Adrenal gland (tissue), 12 donors: ENCODE measurements around the gene DUSP10. TPM values are rescaled to one million over a fixed set of nuclear protein-coding genes. Genes with fewer than 3 reads are reported as not detected.

Experiments
- DNase-seq, 7 donors: peaks; one replicate each; pipeline ENCODE4 v3.0.0-alpha.2; 2019 to 2020
- H3K27ac ChIP-seq, 5 donors: fragments of 200-600 bp; sonication (generic) in 4 of 5; 1 replicate in 3 of 5; 2 replicates in 2 of 5; pipeline versions ENCODE4 v1.5.1 to v1.8.0; 2016 to 2020; ENCODE audit warnings: mild to moderate bottlenecking in 1 of 5
- H3K27me3 ChIP-seq: fragments of 200-600 bp; 2 replicates; pipeline ENCODE4 v1.8.0; 2021
- H3K36me3 ChIP-seq, 2 donors: fragments of 200-600 bp; replicated peaks in 1 of 2; 1 replicate in 1 of 2; 2 replicates in 1 of 2; pipeline versions ENCODE4 v1.5.1 to v1.8.0; 2018 to 2022
- H3K4me1 ChIP-seq, 2 donors: fragments of 200-600 bp; replicated peaks in 1 of 2; 1 replicate in 1 of 2; 2 replicates in 1 of 2; pipeline versions ENCODE4 v1.5.1 to v1.8.0; 2018 to 2021
- H3K4me3 ChIP-seq, 4 donors: fragments of 200-600 bp; sonication (generic) in 3 of 4; one replicate each; pipeline ENCODE4 v1.5.1; 2016 to 2018
- H3K9me3 ChIP-seq, 3 donors: fragments of 200-600 bp; sonication (generic) in 1 of 3; replicated peaks in 1 of 3; 1 replicate in 2 of 3; 2 replicates in 1 of 3; pipeline versions ENCODE4 v1.5.1 to v1.8.0; 2016 to 2021
- POLR2A ChIP-seq, 2 donors: fragments of 450-650 bp; IDR thresholded peaks; one replicate each; pipeline ENCODE4 v1.6.1; 2017; ENCODE audit warnings: antibody characterized with exemption in 2 of 2, mild to moderate bottlenecking in 2 of 2, moderate library complexity in 1 of 2
- WGBS, 4 donors: extraction: QIAGEN DNeasy Blood & Tissue Kit in 2 of 4; methylation state at CpG; one replicate each; pipeline versions ENCODE4 v1.1.5 to v1.1.7; 2013 to 2017; 5-methylcytosine and 5-hydroxymethylcytosine counted together
- intact Hi-C, 2 donors: fragments of 100-400 bp; cut with DNase I; formaldehyde crosslinking; loops; one replicate each; pipeline versions ENCODE4 v1.14.1 to v1.15.0; 2022 to 2023
- polyA plus RNA-seq, 3 donors: library from polyadenylated mRNA; stranded (reverse); fragments of 200-250 nt in 2 of 3; fragments of 350-450 nt in 1 of 3; fragmentation: Illumina TruSeq in 1 of 3; extraction: RNeasy Lipid Tissue Mini Kit (QIAGEN cat#74804) in 1 of 3; gene quantifications; one replicate each; pipeline ENCODE4 v1.2.3, GENCODE V29; 2013 to 2014
- total RNA-seq, 9 donors: library from RNA; depleted of rRNA in 4 of 9; stranded (reverse); fragments of >200 nt in 4 of 9; fragments of 120-200 nt in 1 of 9; fragmentation: NEBNext Ultra II Directional in 1 of 9; extraction: Animal tissue kit (Norgen Biotek cat#: 25700) in 1 of 9; gene quantifications; one replicate each; pipeline versions ENCODE4 v1.1.0 to v1.2.4, GENCODE V29; 2013 to 2023
- TF ChIP-seq, protein P1 (sequence below), 6 experiments: fragments of 450-650 bp in 4 of 6; fragments of 200-600 bp in 2 of 6; sonication (generic) in 1 of 6; IDR thresholded peaks; 1 replicate in 5 of 6; 2 replicates in 1 of 6; pipeline versions ENCODE4 v1.5.1 to v1.8.0; 2016 to 2021; ENCODE audit warnings: antibody characterized with exemption in 6 of 6, mild to moderate bottlenecking in 2 of 6, moderate library complexity in 1 of 6
- donor health status: healthy with polysubstance abuse.
- donor health status: Bipolar disorder and iron deficiency.
- donor health status: DM: yes; HTN: yes; CAD: no.
- donor health status: DM: no; HTN: no; CAD: no.
- donor health status: DM: no; HTN: no; CAD: no.
- donor health status: DM: yes; HTN: yes; CAD: no.

Gene DUSP10
- total and polyA plus RNA-seq, 12 donors: 2.6 to 22.1 (median 6.5) TPM

DNA sequence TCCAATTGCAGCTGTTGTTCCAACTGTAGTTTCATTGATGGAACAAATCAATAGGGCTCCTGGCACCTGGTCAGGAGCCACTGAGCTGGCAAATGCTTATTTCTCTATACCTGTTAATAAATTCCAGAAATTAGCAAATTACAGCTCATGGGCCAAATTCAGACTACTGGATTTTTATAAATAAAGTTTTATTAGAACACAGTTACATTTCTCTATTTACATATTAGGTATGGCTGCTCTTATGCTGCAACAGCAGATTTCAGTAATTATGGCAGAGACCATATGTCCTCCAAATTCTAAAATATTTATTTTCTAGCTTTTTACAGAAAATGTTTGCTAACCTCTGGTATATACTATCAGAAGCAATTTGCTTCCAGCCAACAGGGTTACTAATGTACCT is 47.8 kb downstream of the DUSP10 start:
- TF ChIP-seq, protein P1, sequence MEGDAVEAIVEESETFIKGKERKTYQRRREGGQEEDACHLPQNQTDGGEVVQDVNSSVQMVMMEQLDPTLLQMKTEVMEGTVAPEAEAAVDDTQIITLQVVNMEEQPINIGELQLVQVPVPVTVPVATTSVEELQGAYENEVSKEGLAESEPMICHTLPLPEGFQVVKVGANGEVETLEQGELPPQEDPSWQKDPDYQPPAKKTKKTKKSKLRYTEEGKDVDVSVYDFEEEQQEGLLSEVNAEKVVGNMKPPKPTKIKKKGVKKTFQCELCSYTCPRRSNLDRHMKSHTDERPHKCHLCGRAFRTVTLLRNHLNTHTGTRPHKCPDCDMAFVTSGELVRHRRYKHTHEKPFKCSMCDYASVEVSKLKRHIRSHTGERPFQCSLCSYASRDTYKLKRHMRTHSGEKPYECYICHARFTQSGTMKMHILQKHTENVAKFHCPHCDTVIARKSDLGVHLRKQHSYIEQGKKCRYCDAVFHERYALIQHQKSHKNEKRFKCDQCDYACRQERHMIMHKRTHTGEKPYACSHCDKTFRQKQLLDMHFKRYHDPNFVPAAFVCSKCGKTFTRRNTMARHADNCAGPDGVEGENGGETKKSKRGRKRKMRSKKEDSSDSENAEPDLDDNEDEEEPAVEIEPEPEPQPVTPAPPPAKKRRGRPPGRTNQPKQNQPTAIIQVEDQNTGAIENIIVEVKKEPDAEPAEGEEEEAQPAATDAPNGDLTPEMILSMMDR (IDR thresholded peaks at IDR 0.05): no peak
- no peak for TF ChIP-seq POLR2A (IDR thresholded peaks at IDR 0.05)
- Histone ChIP-seq H3K36me3 (no peaks in the 10 kb centered on the region), H3K4me3 (no peak overlapping the region), H3K4me1 (peaks cover 0 to 4% of the 10 kb centered on the region in 2 donors), H3K27ac (no peak overlapping the region), H3K9me3 (no peaks in the 10 kb centered on the region), H3K27me3 (no peaks in the 10 kb centered on the region)
- intact Hi-C loops: no loop called here
- DNase-seq: no peak

DNA sequence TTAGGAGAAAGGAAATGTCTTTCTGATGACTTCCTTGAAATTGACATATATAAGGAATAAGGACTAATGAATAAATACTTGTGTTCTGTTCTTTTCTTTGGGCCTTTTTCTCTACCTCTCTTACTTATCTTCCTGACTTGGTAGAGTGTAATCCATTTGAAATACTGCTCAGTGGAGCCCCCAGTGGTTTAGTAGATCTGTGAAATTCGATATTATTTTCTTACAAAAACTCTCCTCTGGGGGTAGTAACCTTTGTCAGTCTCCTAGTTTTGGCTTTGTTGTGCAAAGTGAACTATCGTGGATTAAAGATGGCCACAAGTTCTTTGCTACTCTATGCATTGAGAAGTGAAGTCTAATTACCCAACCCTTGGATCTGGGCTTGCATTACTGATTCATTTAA is 48.8 kb downstream of the DUSP10 start:
- WGBS, 4 donors: 80 to 84% (median 82%) methylated on average over 2 of the region's 2 CpGs
- no peaks in the 10 kb centered on the region for H3K9me3 ChIP-seq
- H3K36me3 ChIP-seq: no peaks in the 10 kb centered on the region
- H3K27me3 ChIP-seq: no peaks in the 10 kb centered on the region
- H3K27ac ChIP-seq: no peak overlapping the region
- H3K4me3 ChIP-seq: no peak overlapping the region
- no peak for TF ChIP-seq POLR2A (IDR thresholded peaks at IDR 0.05)
- TF ChIP-seq, protein P1 (IDR thresholded peaks at IDR 0.05): no peak
- intact Hi-C loops: no loop called here
- no peak for DNase-seq
- no peaks in the 10 kb centered on the region for H3K4me1 ChIP-seq

DNA sequence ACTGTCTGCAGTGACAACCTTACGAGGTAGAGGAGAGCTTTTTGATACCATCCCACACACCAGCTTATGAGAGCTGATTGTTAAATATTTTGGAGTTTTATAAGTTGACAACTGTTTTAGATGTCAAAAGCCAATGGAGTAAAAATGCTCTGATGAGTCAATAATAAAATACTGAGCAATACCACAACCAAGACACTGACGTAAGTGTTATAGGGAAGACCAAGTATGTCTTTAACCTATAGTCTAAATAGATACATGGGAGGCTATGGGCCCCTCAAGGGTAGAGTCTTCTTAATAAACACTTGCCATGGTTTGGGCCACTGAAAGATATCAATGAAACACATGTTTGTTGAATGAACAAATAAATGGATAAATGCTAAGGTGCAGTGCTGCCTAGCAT is 49.2 kb downstream of the DUSP10 start:
- Histone ChIP-seq H3K4me3 (no peak overlapping the region), H3K36me3 (no peaks in the 10 kb centered on the region), H3K4me1 (no peaks in the 10 kb centered on the region), H3K27me3 (no peaks in the 10 kb centered on the region), H3K9me3 (no peaks in the 10 kb centered on the region), H3K27ac (no peak overlapping the region)
- TF ChIP-seq, protein P1 (IDR thresholded peaks at IDR 0.05): no peak
- TF ChIP-seq POLR2A (IDR thresholded peaks at IDR 0.05): no peak
- WGBS, 4 donors: 54 to 75% (median 57%) methylated on average over 2 of the region's 2 CpGs
- intact Hi-C loops: no loop called here
- no peak for DNase-seq

DNA sequence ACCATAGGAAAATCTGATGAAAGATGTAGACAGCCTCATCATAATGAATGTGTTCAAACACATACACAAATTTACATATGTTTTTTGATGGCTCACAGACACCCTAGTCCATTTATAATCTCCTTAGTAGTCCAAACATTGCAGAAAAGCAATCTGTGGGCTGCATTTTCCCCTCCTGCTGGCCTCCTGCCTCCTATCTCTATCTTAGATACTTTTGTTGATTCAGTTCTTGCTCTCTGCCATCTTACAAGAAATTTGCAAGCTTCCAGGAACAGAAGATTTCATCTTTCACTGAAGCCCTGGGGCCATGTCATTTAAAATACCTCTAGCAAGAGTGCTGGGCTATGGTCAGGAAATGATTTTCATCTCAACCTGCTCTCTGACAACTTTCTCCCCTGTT is 50.6 kb downstream of the DUSP10 start:
- Histone ChIP-seq H3K4me1 (no peaks in the 10 kb centered on the region), H3K4me3 (no peak overlapping the region), H3K9me3 (no peaks in the 10 kb centered on the region), H3K27me3 (no peaks in the 10 kb centered on the region), H3K27ac (no peak overlapping the region), H3K36me3 (no peaks in the 10 kb centered on the region)
- intact Hi-C loops: no loop called here
- no peak for TF ChIP-seq POLR2A (IDR thresholded peaks at IDR 0.05)
- DNase-seq: no peak

DNA sequence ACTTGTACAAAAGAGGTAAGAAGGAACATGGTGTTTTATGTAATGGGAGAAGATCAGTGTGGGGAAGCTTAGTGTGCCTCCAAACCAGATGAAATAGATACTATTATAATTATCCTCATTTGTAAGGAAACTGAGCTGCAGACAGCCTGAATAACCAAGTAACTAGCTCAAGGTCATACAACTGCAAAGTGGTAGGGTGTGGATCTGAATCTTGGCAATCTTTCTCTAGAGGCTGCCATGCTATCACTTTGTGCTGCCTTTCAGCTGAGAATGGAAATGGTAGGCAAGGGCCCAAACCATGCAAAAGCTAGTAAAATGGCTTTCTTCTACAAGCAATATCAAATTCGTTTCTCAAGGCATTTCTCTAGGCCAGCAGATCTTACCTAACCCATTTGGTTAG is 51.0 kb downstream of the DUSP10 start:
- Histone ChIP-seq H3K4me1 (no peaks in the 10 kb centered on the region), H3K9me3 (no peaks in the 10 kb centered on the region), H3K4me3 (no peak overlapping the region), H3K27me3 (no peaks in the 10 kb centered on the region), H3K27ac (no peak overlapping the region), H3K36me3 (no peaks in the 10 kb centered on the region)
- intact Hi-C loops: no loop called here
- TF ChIP-seq, protein P1 (IDR thresholded peaks at IDR 0.05): no peak
- TF ChIP-seq POLR2A (IDR thresholded peaks at IDR 0.05): no peak
- DNase-seq: no peak
- WGBS, 4 donors: 48 to 68% (median 60%) methylated on average over 1 of the region's 1 CpG
